Measurements from ENCODE around the gene SOCS7. TPM values are rescaled to one million over a fixed set of nuclear protein-coding genes. Genes with fewer than 3 reads are reported as not detected.

The SOCS7 gene
- total and polyA plus RNA-seq, 2 of the 4 experiments (the other 2 are of a cell fraction) = 6.5 to 6.8 TPM

DNA sequence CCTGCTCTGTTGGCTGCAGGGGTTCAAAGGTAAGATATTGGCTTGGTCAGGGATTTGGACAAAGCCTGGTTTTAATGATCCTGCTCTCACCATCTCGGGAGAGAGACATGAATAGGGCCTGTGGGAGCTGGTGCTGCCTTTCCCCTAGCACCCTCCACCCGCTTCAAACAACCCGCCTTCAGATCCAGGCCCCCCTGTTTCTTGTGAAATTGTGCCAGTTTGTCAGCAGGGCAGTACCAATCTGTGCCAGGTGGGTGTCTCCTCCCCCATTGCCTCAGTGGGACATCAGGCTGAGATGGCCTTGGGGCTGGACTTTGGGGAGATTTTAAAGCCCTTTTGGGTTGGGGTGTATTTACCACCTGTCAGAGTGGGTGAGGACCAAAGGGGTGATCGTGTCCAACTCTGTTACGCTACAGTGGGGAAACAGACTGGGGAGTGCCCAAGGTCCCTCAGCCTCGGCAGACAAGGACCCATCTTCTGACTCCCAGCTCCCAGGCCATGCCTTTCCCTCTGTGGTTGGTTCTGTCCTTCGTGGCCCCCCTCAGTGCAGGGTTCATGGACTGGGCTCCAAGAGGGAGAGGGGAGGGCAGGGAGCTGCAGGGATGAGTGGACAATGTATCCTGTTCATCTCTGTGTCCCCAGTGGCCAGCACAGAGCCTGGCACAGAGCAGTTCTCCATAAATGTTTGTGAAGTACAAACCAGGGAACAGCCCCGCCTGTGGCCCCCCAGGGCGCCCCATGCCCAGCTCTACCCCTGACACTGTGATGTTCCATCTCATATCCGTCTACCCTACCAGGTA lies 79.9 kb downstream of the SOCS7 start:
- no peaks in the 10 kb centered on the region for H3K27me3 ChIP-seq (ENCODE audit: control insufficient read depth, insufficient read depth, low read length)
- H3K36me3 ChIP-seq (ENCODE audit: control insufficient read depth, insufficient read depth, low read length) = peaks cover 3% of the 10 kb centered on the region; the same call in 1 of the 2 replicates
- no peak overlapping the region for H3K4ac ChIP-seq (ENCODE audit: low read depth, low read length)
- H4K5ac ChIP-seq (ENCODE audit: low read depth, low read length) = no peak overlapping the region
- H4K91ac ChIP-seq (ENCODE audit: insufficient read depth, low read depth, low read length) = no peak overlapping the region
- intact Hi-C loops (cut with micrococcal nuclease) (no loop called here), dilution Hi-C loops (cut with HindIII; ENCODE audit: low sequenced_read_pairs, unreplicated experiment) (no loop called here), in situ Hi-C loops (cut with MboI; ENCODE audit: low sequenced_read_pairs) (no loop called here)
- H3K4me1 ChIP-seq (ENCODE audit: control insufficient read depth, insufficient read depth, low read length) = peaks cover 32% of the 10 kb centered on the region
- CTCF ChIA-PET = interaction anchor here (0.8 kb wide), 1 partner anchor 82 kb away, joined by 3 read pairs; no protein-coding TSS in a partner anchor
- H3K18ac ChIP-seq (ENCODE audit: low read depth, low read length) = no peak overlapping the region
- H3K9ac ChIP-seq (ENCODE audit: low read depth, low read length) = no peak overlapping the region
- no peak overlapping the region for H4K8ac ChIP-seq (ENCODE audit: low read depth in 2 of 2, low read length in 2 of 2)
- no peak overlapping the region for H3K14ac ChIP-seq (replicated peaks; ENCODE audit: low read depth, low read length)
- H3K9me3 ChIP-seq (ENCODE audit: control insufficient read depth, insufficient read depth, low read length) = no peaks in the 10 kb centered on the region
- H3K56ac ChIP-seq (ENCODE audit: extremely low read depth, insufficient read depth, low read length) = no peak overlapping the region
- ATAC-seq (ENCODE audit: low read depth) (no peak), DNase-seq (no peak)
- H3K27ac ChIP-seq (ENCODE audit: insufficient read depth, low read length) = no peak overlapping the region
- H4K20me1 ChIP-seq (ENCODE audit: insufficient read depth, low read length) = peaks cover 77% of the 10 kb centered on the region
- H2AK9ac ChIP-seq (replicated peaks; ENCODE audit: low read depth, low read length, poor library complexity) = no peak overlapping the region
- peak overlapping the region; percentile 52 for H3K23ac ChIP-seq (ENCODE audit: low read depth, low read length)
- peaks cover 29 to 84% of the 10 kb centered on the region in 2 experiments for H3K79me1 ChIP-seq (ENCODE audit: low read depth in 1 of 2, low read length in 2 of 2)
- no peak overlapping the region for H2BK120ac ChIP-seq (ENCODE audit: low read depth, low read length)
- peaks cover 19% of the 10 kb centered on the region for H3K9me1 ChIP-seq (ENCODE audit: insufficient read depth, low read length)
- WGBS, 2 experiments (ENCODE audit: extremely low coverage in 2 of 2, insufficient read length in 1 of 2) = 40% methylated on average over 1 of the region's 10 CpGs; no CpG with 5 or more reads in 1 of the 2 experiments
- H2BK5ac ChIP-seq (ENCODE audit: low read depth, low read length, poor library complexity, severe bottlenecking) = no peak overlapping the region
- H2AK5ac ChIP-seq (ENCODE audit: low read depth, low read length) = peak overlapping the region; percentile 51; the same call in 1 of the 2 replicates
- no peak overlapping the region for H2BK15ac ChIP-seq (ENCODE audit: low read depth, low read length)
- no peak overlapping the region for H2BK20ac ChIP-seq (ENCODE audit: low read depth, low read length)
- H3K4me2 ChIP-seq (ENCODE audit: low read depth, low read length) = no peak overlapping the region; the same call in 1 of the 2 replicates
- no peak overlapping the region for H3K4me3 ChIP-seq (ENCODE audit: insufficient read depth, low read depth, low read length)
- no peak overlapping the region for H2AFZ ChIP-seq (replicated peaks; ENCODE audit: low read length, poor library complexity)
- POLR2A ChIA-PET (ENCODE audit: unreplicated experiment) = no interaction called here
- BruUV-seq (replicated peaks) = no TSS peak
- TF ChIP-seq RCOR1 (IDR thresholded peaks at IDR 0.05; ENCODE audit: insufficient replicate concordance, low read length) (no peak), MXI1 (IDR thresholded peaks at IDR 0.05; ENCODE audit: borderline replicate concordance, low read depth, low read length) (no peak), CEBPB (IDR thresholded peaks at IDR 0.05; ENCODE audit: low read depth, low read length) (no peak), MAFK (IDR thresholded peaks at IDR 0.05; ENCODE audit: low read depth, low read length) (no peak), CHD1 (IDR thresholded peaks at IDR 0.05; ENCODE audit: low read depth, low read length) (no peak), BHLHE40 (IDR thresholded peaks at IDR 0.05; ENCODE audit: low read depth, low read length) (no peak), POLR2A (IDR thresholded peaks at IDR 0.05; ENCODE audit: low read depth, low read length) (no peak), RAD21 (IDR thresholded peaks at IDR 0.05; ENCODE audit: low read length) (no peak), MAZ (IDR thresholded peaks at IDR 0.05; ENCODE audit: borderline replicate concordance, low read depth, low read length) (no peak), NFE2L2 (IDR thresholded peaks at IDR 0.05; ENCODE audit: low read depth, low read length) (no peak), USF2 (IDR thresholded peaks at IDR 0.05; ENCODE audit: low read depth, low read length) (no peak), RFX5 (IDR thresholded peaks at IDR 0.05; ENCODE audit: low read depth, low read length) (no peak), FOS (IDR thresholded peaks at IDR 0.05; ENCODE audit: low read depth, low read length) (no peak)
- TF ChIP-seq, protein P1, sequence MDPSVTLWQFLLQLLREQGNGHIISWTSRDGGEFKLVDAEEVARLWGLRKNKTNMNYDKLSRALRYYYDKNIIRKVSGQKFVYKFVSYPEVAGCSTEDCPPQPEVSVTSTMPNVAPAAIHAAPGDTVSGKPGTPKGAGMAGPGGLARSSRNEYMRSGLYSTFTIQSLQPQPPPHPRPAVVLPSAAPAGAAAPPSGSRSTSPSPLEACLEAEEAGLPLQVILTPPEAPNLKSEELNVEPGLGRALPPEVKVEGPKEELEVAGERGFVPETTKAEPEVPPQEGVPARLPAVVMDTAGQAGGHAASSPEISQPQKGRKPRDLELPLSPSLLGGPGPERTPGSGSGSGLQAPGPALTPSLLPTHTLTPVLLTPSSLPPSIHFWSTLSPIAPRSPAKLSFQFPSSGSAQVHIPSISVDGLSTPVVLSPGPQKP (IDR thresholded peaks at IDR 0.05; ENCODE audit: borderline replicate concordance, low read depth, low read length) = no peak
- TF ChIP-seq, protein P2, sequence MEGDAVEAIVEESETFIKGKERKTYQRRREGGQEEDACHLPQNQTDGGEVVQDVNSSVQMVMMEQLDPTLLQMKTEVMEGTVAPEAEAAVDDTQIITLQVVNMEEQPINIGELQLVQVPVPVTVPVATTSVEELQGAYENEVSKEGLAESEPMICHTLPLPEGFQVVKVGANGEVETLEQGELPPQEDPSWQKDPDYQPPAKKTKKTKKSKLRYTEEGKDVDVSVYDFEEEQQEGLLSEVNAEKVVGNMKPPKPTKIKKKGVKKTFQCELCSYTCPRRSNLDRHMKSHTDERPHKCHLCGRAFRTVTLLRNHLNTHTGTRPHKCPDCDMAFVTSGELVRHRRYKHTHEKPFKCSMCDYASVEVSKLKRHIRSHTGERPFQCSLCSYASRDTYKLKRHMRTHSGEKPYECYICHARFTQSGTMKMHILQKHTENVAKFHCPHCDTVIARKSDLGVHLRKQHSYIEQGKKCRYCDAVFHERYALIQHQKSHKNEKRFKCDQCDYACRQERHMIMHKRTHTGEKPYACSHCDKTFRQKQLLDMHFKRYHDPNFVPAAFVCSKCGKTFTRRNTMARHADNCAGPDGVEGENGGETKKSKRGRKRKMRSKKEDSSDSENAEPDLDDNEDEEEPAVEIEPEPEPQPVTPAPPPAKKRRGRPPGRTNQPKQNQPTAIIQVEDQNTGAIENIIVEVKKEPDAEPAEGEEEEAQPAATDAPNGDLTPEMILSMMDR (conservative IDR thresholded peaks at IDR 0.05; ENCODE audit: low read depth, low read length) = no peak
